ENCODE data around the gene OR6C75. TPM values are rescaled to one million over a fixed set of nuclear protein-coding genes. Genes with fewer than 3 reads are reported as not detected.
"Not testable (repeated sequence)": the region's sequence is repeated elsewhere in the genome, so short reads cannot be mapped to it uniquely, and the experiment has no call there.

OR6C75 gene
- not detected for total RNA-seq
- polyA plus RNA-seq: not detected
- long read RNA-seq, donor 1: 0 reads
- long read RNA-seq, donor 2: 0 reads

- intact Hi-C loops (cut with DNase I): no loop called here
- H3K4me1 ChIP-seq (ENCODE audit: control insufficient read depth in 1 of 2, insufficient read depth in 2 of 2, low read length in 2 of 2): no peaks in the 10 kb centered on the region
- 83 to 85% methylated on average over 4 of the region's 4 CpGs for WGBS, 2 donors
- ATAC-seq (ENCODE audit: low FRiP score) (no peak), DNase-seq (no peak)
- no peak within 1 kb of the TSS for H3K27ac ChIP-seq (ENCODE audit: low read depth in 1 of 2, low read length in 2 of 2)
- no peaks in the 10 kb centered on the region for H3K36me3 ChIP-seq (ENCODE audit: control insufficient read depth in 1 of 2, insufficient read depth in 2 of 2, low read length in 1 of 2)
- H3K4me3 ChIP-seq (ENCODE audit: low read length in 2 of 2): no peak within 1 kb of the TSS
- H3K27me3 ChIP-seq (ENCODE audit: control insufficient read depth in 1 of 2, insufficient read depth in 2 of 2, low read length in 1 of 2): no peaks in the 10 kb centered on the region
- no peaks in the 10 kb centered on the region for H3K9me3 ChIP-seq (ENCODE audit: control insufficient read depth, low read length)
These were observed at the start of gene OR6C75 for GRCh38 chr12:55362675-55363074. Gene OR6C75, plus strand, starts transcription at chr12:55362975. Its CDS starts 2,136 bp downstream, at chr12:55365111.

- Histone ChIP-seq H3K9me3 (ENCODE audit: control insufficient read depth, low read length) (no peaks in the 10 kb centered on the region), H3K4me3 (ENCODE audit: low read length in 2 of 2) (no peak within 1 kb of the TSS), H3K27me3 (ENCODE audit: control insufficient read depth in 1 of 2, insufficient read depth in 2 of 2, low read length in 1 of 2) (no peaks in the 10 kb centered on the region), H3K27ac (ENCODE audit: low read depth in 1 of 2, low read length in 2 of 2) (no peak within 1 kb of the TSS), H3K36me3 (ENCODE audit: control insufficient read depth in 1 of 2, insufficient read depth in 2 of 2, low read length in 1 of 2) (no peaks in the 10 kb centered on the region), H3K4me1 (ENCODE audit: control insufficient read depth in 1 of 2, insufficient read depth in 2 of 2, low read length in 2 of 2) (no peaks in the 10 kb centered on the region)
- no peak for ATAC-seq (ENCODE audit: low FRiP score)
- DNase-seq: no peak
- intact Hi-C loops (cut with DNase I): no loop called here
- WGBS, 2 donors: 67 to 75% methylated on average over 2 of the region's 2 CpGs
These were observed 48.7 kb upstream of the OR6C75 start, which contains the start of gene OR6C1 for GRCh38 chr12:55314043-55314442. Gene OR6C1, plus strand, starts transcription at chr12:55314343. Its CDS starts 6,257 bp downstream, at chr12:55320600.

- H3K27me3 ChIP-seq (ENCODE audit: control insufficient read depth in 1 of 2, insufficient read depth in 2 of 2, low read length in 1 of 2): no peaks in the 10 kb centered on the region
- H3K36me3 ChIP-seq (ENCODE audit: control insufficient read depth in 1 of 2, insufficient read depth in 2 of 2, low read length in 1 of 2): no peaks in the 10 kb centered on the region
- 78 to 81% methylated on average over 4 of the region's 4 CpGs for WGBS, 2 donors
- no peak for DNase-seq
- no peak overlapping the region for H3K27ac ChIP-seq (ENCODE audit: low read depth in 1 of 2, low read length in 2 of 2)
- no peaks in the 10 kb centered on the region for H3K9me3 ChIP-seq (ENCODE audit: control insufficient read depth, low read length)
- intact Hi-C loops (cut with DNase I): no loop called here
- no peak overlapping the region for H3K4me3 ChIP-seq (ENCODE audit: low read length in 2 of 2)
- no peak for ATAC-seq (ENCODE audit: low FRiP score)
- no peaks in the 10 kb centered on the region for H3K4me1 ChIP-seq (ENCODE audit: control insufficient read depth in 1 of 2, insufficient read depth in 2 of 2, low read length in 2 of 2)
These were observed 42.6 kb upstream of the OR6C75 start for GRCh38 chr12:55320201-55320600.

GRCh38 chr12:55325801-55326200 lies 37.0 kb upstream of the OR6C75 start:
- 93 to 94% methylated on average over 6 of the region's 6 CpGs for WGBS, 2 donors
- H3K27ac ChIP-seq (ENCODE audit: low read depth in 1 of 2, low read length in 2 of 2); H3K36me3 ChIP-seq (ENCODE audit: control insufficient read depth in 1 of 2, insufficient read depth in 2 of 2, low read length in 1 of 2); H3K27me3 ChIP-seq (ENCODE audit: control insufficient read depth in 1 of 2, insufficient read depth in 2 of 2, low read length in 1 of 2); intact Hi-C loops (cut with DNase I); ATAC-seq (ENCODE audit: low FRiP score); DNase-seq; H3K4me1 ChIP-seq (ENCODE audit: control insufficient read depth in 1 of 2, insufficient read depth in 2 of 2, low read length in 2 of 2); H3K4me3 ChIP-seq (ENCODE audit: low read length in 2 of 2); H3K9me3 ChIP-seq (ENCODE audit: control insufficient read depth, low read length): not testable (repeated sequence)

GRCh38 chr12:55330446-55330845 lies 32.3 kb upstream of the OR6C75 start, which contains the start of gene OR6C3:
Gene OR6C3, plus strand, starts transcription at chr12:55330746. Its CDS starts 955 bp downstream, at chr12:55331701.
- Histone ChIP-seq H3K4me3 (ENCODE audit: low read length in 2 of 2) (no peak within 1 kb of the TSS), H3K36me3 (ENCODE audit: control insufficient read depth in 1 of 2, insufficient read depth in 2 of 2, low read length in 1 of 2) (no peaks in the 10 kb centered on the region), H3K4me1 (ENCODE audit: control insufficient read depth in 1 of 2, insufficient read depth in 2 of 2, low read length in 2 of 2) (no peaks in the 10 kb centered on the region), H3K9me3 (ENCODE audit: control insufficient read depth, low read length) (no peaks in the 10 kb centered on the region), H3K27me3 (ENCODE audit: control insufficient read depth in 1 of 2, insufficient read depth in 2 of 2, low read length in 1 of 2) (no peaks in the 10 kb centered on the region), H3K27ac (ENCODE audit: low read depth in 1 of 2, low read length in 2 of 2) (no peak within 1 kb of the TSS)
- DNase-seq: no peak
- ATAC-seq (ENCODE audit: low FRiP score): no peak
- intact Hi-C loops (cut with DNase I): no loop called here
- WGBS, 2 donors: 95 to 97% methylated on average over 1 of the region's 1 CpG

GRCh38 chr12:55336002-55336401 lies 26.8 kb upstream of the OR6C75 start:
- Histone ChIP-seq H3K4me3 (ENCODE audit: low read length in 2 of 2) (no peak overlapping the region), H3K27me3 (ENCODE audit: control insufficient read depth in 1 of 2, insufficient read depth in 2 of 2, low read length in 1 of 2) (no peaks in the 10 kb centered on the region), H3K27ac (ENCODE audit: low read depth in 1 of 2, low read length in 2 of 2) (no peak overlapping the region), H3K4me1 (ENCODE audit: control insufficient read depth in 1 of 2, insufficient read depth in 2 of 2, low read length in 2 of 2) (no peaks in the 10 kb centered on the region), H3K9me3 (ENCODE audit: control insufficient read depth, low read length) (no peaks in the 10 kb centered on the region), H3K36me3 (ENCODE audit: control insufficient read depth in 1 of 2, insufficient read depth in 2 of 2, low read length in 1 of 2) (no peaks in the 10 kb centered on the region)
- ATAC-seq (ENCODE audit: low FRiP score): no peak
- 85 to 89% methylated on average over 10 of the region's 10 CpGs for WGBS, 2 donors
- intact Hi-C loops (cut with DNase I): no loop called here
- no peak for DNase-seq

- ATAC-seq (ENCODE audit: low FRiP score); H3K4me1 ChIP-seq (ENCODE audit: control insufficient read depth in 1 of 2, insufficient read depth in 2 of 2, low read length in 2 of 2); H3K27ac ChIP-seq (ENCODE audit: low read depth in 1 of 2, low read length in 2 of 2); DNase-seq; H3K36me3 ChIP-seq (ENCODE audit: control insufficient read depth in 1 of 2, insufficient read depth in 2 of 2, low read length in 1 of 2); H3K27me3 ChIP-seq (ENCODE audit: control insufficient read depth in 1 of 2, insufficient read depth in 2 of 2, low read length in 1 of 2); intact Hi-C loops (cut with DNase I); H3K4me3 ChIP-seq (ENCODE audit: low read length in 2 of 2); H3K9me3 ChIP-seq (ENCODE audit: control insufficient read depth, low read length): not testable (repeated sequence)
- 59 to 65% methylated on average over 4 of the region's 4 CpGs for WGBS, 2 donors
These were observed 7.4 kb upstream of the OR6C75 start for GRCh38 chr12:55355338-55355737.

GRCh38 chr12:55365086-55365485 lies 2.3 kb downstream of the OR6C75 start:
- ATAC-seq (ENCODE audit: low FRiP score) (no peak), DNase-seq (no peak)
- no peaks in the 10 kb centered on the region for H3K4me1 ChIP-seq (ENCODE audit: control insufficient read depth in 1 of 2, insufficient read depth in 2 of 2, low read length in 2 of 2)
- intact Hi-C loops (cut with DNase I): no loop called here
- no peaks in the 10 kb centered on the region for H3K27me3 ChIP-seq (ENCODE audit: control insufficient read depth in 1 of 2, insufficient read depth in 2 of 2, low read length in 1 of 2)
- no peaks in the 10 kb centered on the region for H3K9me3 ChIP-seq (ENCODE audit: control insufficient read depth, low read length)
- no peak overlapping the region for H3K27ac ChIP-seq (ENCODE audit: low read depth in 1 of 2, low read length in 2 of 2)
- H3K4me3 ChIP-seq (ENCODE audit: low read length in 2 of 2): no peak overlapping the region
- no peaks in the 10 kb centered on the region for H3K36me3 ChIP-seq (ENCODE audit: control insufficient read depth in 1 of 2, insufficient read depth in 2 of 2, low read length in 1 of 2)
- 56 to 59% methylated on average over 3 of the region's 3 CpGs for WGBS, 2 donors

GRCh38 chr12:55372521-55372920 lies 9.7 kb downstream of the OR6C75 start:
- Histone ChIP-seq H3K9me3 (ENCODE audit: control insufficient read depth, low read length) (peaks cover 1% of the 10 kb centered on the region), H3K27me3 (ENCODE audit: control insufficient read depth in 1 of 2, insufficient read depth in 2 of 2, low read length in 1 of 2) (no peaks in the 10 kb centered on the region), H3K4me3 (ENCODE audit: low read length in 2 of 2) (no peak overlapping the region), H3K36me3 (ENCODE audit: control insufficient read depth in 1 of 2, insufficient read depth in 2 of 2, low read length in 1 of 2) (no peaks in the 10 kb centered on the region), H3K4me1 (ENCODE audit: control insufficient read depth in 1 of 2, insufficient read depth in 2 of 2, low read length in 2 of 2) (no peaks in the 10 kb centered on the region), H3K27ac (ENCODE audit: low read depth in 1 of 2, low read length in 2 of 2) (no peak overlapping the region)
- no peak for ATAC-seq (ENCODE audit: low FRiP score)
- WGBS, 2 donors: 68 to 80% methylated on average over 4 of the region's 4 CpGs
- intact Hi-C loops (cut with DNase I): no loop called here
- DNase-seq: no peak

Data from aorta (tissue), 5 donors.